H9 (cell line): ENCODE measurements around the gene RFNG. TPM values are rescaled to one million over a fixed set of nuclear protein-coding genes. Genes with fewer than 3 reads are reported as not detected.

Experiments used
- DNase-seq: peaks from one replicate; pipeline ENCODE4 v3.0.0-alpha.2; 2017
- H2AFZ ChIP-seq: one replicate; pipeline ENCODE4 v1.6.1; 2013; ENCODE audit warnings: mild to moderate bottlenecking, low read length, control low read depth, moderate library complexity
- H2AK5ac ChIP-seq: 2 replicates; pipeline ENCODE4 v1.6.1; 2013; ENCODE audit warnings: low read length, control low read depth, mixed read lengths; ENCODE audit not compliant: insufficient read length
- H2BK120ac ChIP-seq: one replicate; pipeline ENCODE4 v1.6.1; 2013; ENCODE audit warnings: low read depth, mild to moderate bottlenecking, low read length, control low read depth, inconsistent platforms; ENCODE audit not compliant: poor library complexity, severe bottlenecking
- H2BK12ac ChIP-seq: 2 replicates; pipeline ENCODE4 v1.6.1; 2013; ENCODE audit warnings: low read length, control low read depth, mixed read lengths, low read depth; ENCODE audit not compliant: insufficient read length
- H2BK15ac ChIP-seq: 2 replicates; pipeline ENCODE4 v1.6.1; 2013; ENCODE audit warnings: low read depth, low read length, control low read depth
- H2BK20ac ChIP-seq: one replicate; pipeline ENCODE4 v1.6.1; 2013; ENCODE audit warnings: low read depth, mild to moderate bottlenecking, low read length, control low read depth, inconsistent platforms; ENCODE audit not compliant: poor library complexity, severe bottlenecking
- H2BK5ac ChIP-seq: 2 replicates; pipeline ENCODE4 v1.6.1; 2013; ENCODE audit warnings: low read length, control low read depth, mixed read lengths; ENCODE audit not compliant: insufficient read length
- H3K14ac ChIP-seq: 2 replicates; pipeline ENCODE4 v1.6.1; 2013; ENCODE audit warnings: low read length, control low read depth; ENCODE audit not compliant: insufficient read depth
- H3K18ac ChIP-seq: 2 replicates; pipeline ENCODE4 v1.6.1; 2013; ENCODE audit warnings: low read depth, mild to moderate bottlenecking, mixed read lengths, low read length, control low read depth; ENCODE audit not compliant: insufficient read length
- H3K23ac ChIP-seq: 2 replicates; pipeline ENCODE4 v1.6.1; 2013; ENCODE audit warnings: low read length, control low read depth, mixed read lengths, low read depth; ENCODE audit not compliant: insufficient read length
- H3K23me2 ChIP-seq: 2 replicates; pipeline ENCODE4 v1.6.1; 2013; ENCODE audit warnings: low read depth, mild to moderate bottlenecking, mixed read lengths, low read length, control low read depth; ENCODE audit not compliant: insufficient read length, poor library complexity, severe bottlenecking
- H3K27ac ChIP-seq: 2 replicates; pipeline ENCODE4 v1.5.1; 2013; ENCODE audit warnings: low read length, control low read depth, mixed read lengths, low read depth; ENCODE audit not compliant: insufficient read length
- H3K27me3 ChIP-seq: 2 replicates; pipeline ENCODE4 v1.6.1; 2013; ENCODE audit warnings: low read length, control low read depth, inconsistent platforms; ENCODE audit not compliant: insufficient read depth
- H3K4ac ChIP-seq: 2 replicates; pipeline ENCODE4 v1.6.1; 2013; ENCODE audit warnings: low read depth, mild to moderate bottlenecking, control low read depth, inconsistent platforms, low read length, moderate library complexity
- H3K4me1 ChIP-seq: 2 replicates; pipeline ENCODE4 v1.6.1; 2013; ENCODE audit warnings: low read length, control low read depth, inconsistent platforms; ENCODE audit not compliant: insufficient read depth
- H3K4me2 ChIP-seq: 2 replicates; pipeline ENCODE4 v1.6.1; 2013; ENCODE audit warnings: low read length, control low read depth, mixed read lengths; ENCODE audit not compliant: insufficient read length, insufficient read depth
- H3K56ac ChIP-seq: 2 replicates; pipeline ENCODE4 v1.6.1; 2013; ENCODE audit warnings: low read depth, mild to moderate bottlenecking, mixed read lengths, low read length, control low read depth; ENCODE audit not compliant: insufficient read length
- H3K79me1 ChIP-seq: 2 replicates; pipeline ENCODE4 v1.6.1; 2013; ENCODE audit warnings: low read depth, mild to moderate bottlenecking, moderate library complexity, low read length, control low read depth, inconsistent platforms; ENCODE audit not compliant: insufficient read depth, poor library complexity, severe bottlenecking
- H3K79me2 ChIP-seq: 2 replicates; pipeline ENCODE4 v1.6.1; 2013; ENCODE audit warnings: low read length, control low read depth, inconsistent platforms; ENCODE audit not compliant: insufficient read depth
- H3K9ac ChIP-seq: 2 replicates; pipeline ENCODE4 v1.6.1; 2013; ENCODE audit warnings: low read length, control low read depth, mixed read lengths; ENCODE audit not compliant: insufficient read length; ENCODE audit errors: extremely low read depth
- H3K9me3 ChIP-seq: one replicate; pipeline ENCODE4 v1.6.1; 2013; ENCODE audit warnings: low read depth, low read length, inconsistent platforms; ENCODE audit not compliant: control insufficient read depth
- H3T11ph ChIP-seq: one replicate; pipeline ENCODE4 v1.6.1; 2013; ENCODE audit warnings: mild to moderate bottlenecking, low read length, control low read depth, inconsistent platforms
- H4K20me1 ChIP-seq: one replicate; pipeline ENCODE4 v1.6.1; 2013; ENCODE audit not compliant: control insufficient read depth, insufficient read length, insufficient read depth
- H4K5ac ChIP-seq: 2 replicates; pipeline ENCODE4 v1.6.1; 2013; ENCODE audit warnings: low read depth, mild to moderate bottlenecking, mixed read lengths, low read length, control low read depth; ENCODE audit not compliant: insufficient read length
- H4K8ac ChIP-seq: replicated peaks from 2 replicates; pipeline ENCODE4 v1.6.1; 2013; ENCODE audit warnings: low read length, control low read depth, mixed read lengths, low read depth; ENCODE audit not compliant: insufficient read length
- H4K91ac ChIP-seq: 2 replicates; pipeline ENCODE4 v1.6.1; 2013; ENCODE audit warnings: low read depth, mild to moderate bottlenecking, moderate library complexity, mixed read lengths, low read length, control low read depth; ENCODE audit not compliant: insufficient read length
- H3K27ac Mint-ChIP-seq, 3 experiments: 2 replicates in 2 of 3; 3 replicates in 1 of 3; pipeline ENCODE4 v1.8.0; 2020 to 2021; ENCODE audit warnings: mixed read lengths in 3 of 3, mild to moderate bottlenecking in 1 of 3, moderate library complexity in 1 of 3
- H3K27me3 Mint-ChIP-seq: 2 replicates; pipeline ENCODE4 v1.8.0; 2021; ENCODE audit warnings: low read depth, mild to moderate bottlenecking, moderate library complexity, mixed read lengths
- H3K36me3 Mint-ChIP-seq, 3 experiments: 2 replicates in 2 of 3; 3 replicates in 1 of 3; pipeline ENCODE4 v1.8.0; 2020 to 2021; ENCODE audit warnings: low read depth in 3 of 3, mixed read lengths in 3 of 3; ENCODE audit not compliant: insufficient read depth in 1 of 3
- H3K4me1 Mint-ChIP-seq, 2 experiments: 2 replicates each; pipeline ENCODE4 v1.8.0; 2020; ENCODE audit warnings: mixed read lengths in 2 of 2
- H3K4me3 Mint-ChIP-seq, 2 experiments: 2 replicates in 1 of 2; 3 replicates in 1 of 2; pipeline ENCODE4 v1.8.0; 2020 to 2021; ENCODE audit warnings: mild to moderate bottlenecking in 2 of 2, mixed read lengths in 2 of 2, moderate library complexity in 1 of 2
- H3K9me3 Mint-ChIP-seq, 2 experiments: 2 replicates in 1 of 2; 3 replicates in 1 of 2; pipeline ENCODE4 v1.8.0; 2020; ENCODE audit warnings: mild to moderate bottlenecking in 2 of 2, mixed read lengths in 2 of 2, moderate library complexity in 1 of 2
- WGBS: extraction: QIAGEN DNeasy Blood & Tissue Kit; methylation state at CpG from one replicate; pipeline ENCODE4 v1.1.7; 2013; ENCODE audit warnings: missing lambda C conversion rate, low lambda C conversion rate, mixed read lengths; ENCODE audit not compliant: insufficient read length; ENCODE audit errors: extremely low coverage; 5-methylcytosine and 5-hydroxymethylcytosine counted together
- total RNA-seq: library from RNA; stranded (reverse); gene quantifications from 2 replicates; pipeline ENCODE4 v1.2.1, GENCODE V29; 2021
- TF ChIP-seq, protein P1 (sequence below): fragments of 200-600 bp; sonication (generic); conservative IDR thresholded peaks from 3 replicates; pipeline ENCODE4 v1.8.0; 2021; ENCODE audit warnings: antibody characterized with exemption, mild to moderate bottlenecking

RFNG gene
- total RNA-seq, 1 experiment from 2014 or later, result 34.0 TPM

DNA sequence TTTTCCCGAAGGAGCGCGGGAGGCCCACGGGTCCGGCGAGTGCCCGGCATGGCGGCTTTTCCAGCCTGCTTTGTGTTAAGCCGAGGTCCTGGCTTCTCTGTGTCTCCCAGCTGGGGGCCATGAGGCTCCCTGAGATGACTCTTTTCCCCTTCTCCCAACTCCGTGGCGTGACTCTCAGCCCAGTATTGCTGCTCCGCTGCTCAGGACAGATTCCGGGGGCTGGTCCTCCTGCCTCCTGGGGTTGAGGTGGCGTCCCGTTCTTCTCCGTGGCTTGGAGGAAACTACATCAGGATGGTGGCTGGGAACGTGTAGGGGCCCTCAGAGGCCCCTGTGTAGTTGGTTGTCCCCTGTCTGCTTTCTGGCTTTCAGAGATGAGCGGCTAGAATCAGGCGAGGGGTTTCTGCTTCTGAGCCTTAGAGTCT is 1.0 kb upstream of the RFNG start:
- Histone ChIP-seq H2AK5ac (no peak overlapping the region), H3K9ac (no peak overlapping the region), H2BK15ac (no peak overlapping the region), H4K91ac (no peak overlapping the region), H3K18ac (no peak overlapping the region), H3T11ph (no peak overlapping the region), H2AFZ (no peak overlapping the region), H3K79me1 (peaks cover 2% of the 10 kb centered on the region), H3K56ac (no peak overlapping the region), H2BK120ac (no peak overlapping the region), H3K14ac (no peak overlapping the region; the same call in 1 of the 2 replicates), H4K8ac (no peak overlapping the region), H3K23ac (no peak overlapping the region), H2BK5ac (no peak overlapping the region), H3K27me3 (no peaks in the 10 kb centered on the region), H3K23me2 (no peaks in the 10 kb centered on the region), H3K4me1 (no peaks in the 10 kb centered on the region), H2BK12ac (no peak overlapping the region), H3K9me3 (no peaks in the 10 kb centered on the region), H3K79me2 (no peaks in the 10 kb centered on the region), H4K20me1 (peaks cover 3% of the 10 kb centered on the region), H2BK20ac (no peak overlapping the region), H3K4me2 (peak overlapping the region; percentile 72), H4K5ac (no peak overlapping the region), H3K4ac (no peak overlapping the region), H3K27ac (no peak overlapping the region)
- Mint-ChIP-seq H3K9me3 (no peaks in the 10 kb centered on the region), H3K27ac (no peak overlapping the region; a peak in 1 of 7 replicates), H3K4me3 (peak overlapping the region; percentile 83 to 89), H3K27me3 (no peaks in the 10 kb centered on the region; the same call in 1 of the 2 replicates), H3K4me1 (peaks cover 0 to 13% of the 10 kb centered on the region in 2 experiments; a peak in 2 of 4 replicates), H3K36me3 (peaks cover 6 to 42% (median 39%) of the 10 kb centered on the region in 3 experiments; a peak in 6 of 7 replicates)
- TF ChIP-seq, protein P1, sequence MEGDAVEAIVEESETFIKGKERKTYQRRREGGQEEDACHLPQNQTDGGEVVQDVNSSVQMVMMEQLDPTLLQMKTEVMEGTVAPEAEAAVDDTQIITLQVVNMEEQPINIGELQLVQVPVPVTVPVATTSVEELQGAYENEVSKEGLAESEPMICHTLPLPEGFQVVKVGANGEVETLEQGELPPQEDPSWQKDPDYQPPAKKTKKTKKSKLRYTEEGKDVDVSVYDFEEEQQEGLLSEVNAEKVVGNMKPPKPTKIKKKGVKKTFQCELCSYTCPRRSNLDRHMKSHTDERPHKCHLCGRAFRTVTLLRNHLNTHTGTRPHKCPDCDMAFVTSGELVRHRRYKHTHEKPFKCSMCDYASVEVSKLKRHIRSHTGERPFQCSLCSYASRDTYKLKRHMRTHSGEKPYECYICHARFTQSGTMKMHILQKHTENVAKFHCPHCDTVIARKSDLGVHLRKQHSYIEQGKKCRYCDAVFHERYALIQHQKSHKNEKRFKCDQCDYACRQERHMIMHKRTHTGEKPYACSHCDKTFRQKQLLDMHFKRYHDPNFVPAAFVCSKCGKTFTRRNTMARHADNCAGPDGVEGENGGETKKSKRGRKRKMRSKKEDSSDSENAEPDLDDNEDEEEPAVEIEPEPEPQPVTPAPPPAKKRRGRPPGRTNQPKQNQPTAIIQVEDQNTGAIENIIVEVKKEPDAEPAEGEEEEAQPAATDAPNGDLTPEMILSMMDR, result no peak
- no CpG with 5 or more reads among the region's 19 CpGs for WGBS
- no peak for DNase-seq
